ENCODE measurements around the gene DPY19L1.

- TF ChIP-seq CTCF (IDR thresholded peaks at IDR 0.05; ENCODE audit: low read depth, low read length, poor library complexity, severe bottlenecking) (no peak), EZH2phosphoT487 (IDR thresholded peaks at IDR 0.05; ENCODE audit: borderline replicate concordance, low read length) (no peak)
Measured at GRCh38 chr7:35003679-35004303, 33.5 kb downstream of the DPY19L1 start.
